IMR-90 (cell line): ENCODE results near the gene NR1I2. TPM values are rescaled to one million over a fixed set of nuclear protein-coding genes. Genes with fewer than 3 reads are reported as not detected.

Experiments
- ATAC-seq: fragments of 200-7000 bp; cut with Tn5 transposase; 2 replicates; pipeline ENCODE4 v1.9.1; 2020; ENCODE audit warnings: low read depth, mild to moderate bottlenecking, moderate library complexity
- BruUV-seq: library from RNA; stranded (reverse); fragments of 400-500 nt; replicated peaks from 2 replicates; lab custom pipeline; 2021; lab: Mats Ljungman, UMichigan
- CTCF ChIA-PET: fragments of 300-600 bp; formaldehyde crosslinking; extraction: SDS; loops from one replicate; lab custom pipeline; 2021; ENCODE audit warnings: antibody characterized with exemption; lab: Yijun Ruan, JAX
- POLR2A ChIA-PET: fragments of 300-600 bp; sonication (Branson Sonifier 250); formaldehyde crosslinking; loops from one replicate; lab custom pipeline; 2022; ENCODE audit warnings: antibody characterized with exemption; ENCODE audit not compliant: unreplicated experiment; lab: Charles Lee
- DNase-seq: peaks from one replicate; pipeline ENCODE4 v3.0.0; 2013
- H2AFZ ChIP-seq: replicated peaks from 2 replicates; pipeline ENCODE3; 2013; ENCODE audit warnings: low read length, mild to moderate bottlenecking; ENCODE audit not compliant: poor library complexity
- H2AK5ac ChIP-seq: 2 replicates; pipeline ENCODE4 v1.6.1; 2013; ENCODE audit warnings: low read depth, low read length, inconsistent platforms
- H2AK9ac ChIP-seq: replicated peaks from 2 replicates; pipeline ENCODE3; 2013; ENCODE audit warnings: mild to moderate bottlenecking, low read depth, low read length, moderate library complexity; ENCODE audit not compliant: poor library complexity
- H2BK120ac ChIP-seq: 2 replicates; pipeline ENCODE4 v1.6.1; 2013; ENCODE audit warnings: low read depth, low read length, inconsistent platforms
- H2BK15ac ChIP-seq: 3 replicates; pipeline ENCODE4 v1.6.1; 2013; ENCODE audit warnings: low read depth, low read length, inconsistent platforms
- H2BK20ac ChIP-seq: 2 replicates; pipeline ENCODE4 v1.6.1; 2013; ENCODE audit warnings: low read depth, mild to moderate bottlenecking, inconsistent platforms, low read length, moderate library complexity
- H2BK5ac ChIP-seq: 2 replicates; pipeline ENCODE4 v1.6.1; 2013; ENCODE audit warnings: mild to moderate bottlenecking, low read depth, low read length, inconsistent platforms; ENCODE audit not compliant: poor library complexity, severe bottlenecking
- H3K14ac ChIP-seq: replicated peaks from 2 replicates; pipeline ENCODE4 v1.6.1; 2013; ENCODE audit warnings: low read depth, low read length, inconsistent platforms
- H3K18ac ChIP-seq: 2 replicates; pipeline ENCODE4 v1.6.1; 2013; ENCODE audit warnings: low read depth, low read length, control low read depth
- H3K23ac ChIP-seq: 2 replicates; pipeline ENCODE4 v1.6.1; 2013; ENCODE audit warnings: low read depth, low read length, inconsistent platforms
- H3K27ac ChIP-seq: 2 replicates; pipeline ENCODE4 v1.5.1; 2013; ENCODE audit warnings: mild to moderate bottlenecking, control low read depth, low read length; ENCODE audit not compliant: insufficient read depth
- H3K27me3 ChIP-seq: 2 replicates; pipeline ENCODE4 v1.6.1; 2013; ENCODE audit warnings: low read length; ENCODE audit not compliant: control insufficient read depth, insufficient read depth
- H3K36me3 ChIP-seq: 2 replicates; pipeline ENCODE4 v1.6.1; 2013; ENCODE audit warnings: low read length, mixed read lengths; ENCODE audit not compliant: control insufficient read depth, insufficient read depth
- H3K4ac ChIP-seq: 2 replicates; pipeline ENCODE4 v1.6.1; 2013; ENCODE audit warnings: low read depth, low read length, inconsistent platforms
- H3K4me1 ChIP-seq: 2 replicates; pipeline ENCODE4 v1.6.1; 2013; ENCODE audit warnings: low read length, mixed read lengths; ENCODE audit not compliant: control insufficient read depth, insufficient read depth
- H3K4me2 ChIP-seq: 2 replicates; pipeline ENCODE4 v1.6.1; 2013; ENCODE audit warnings: low read depth, mild to moderate bottlenecking, control low read depth, low read length, moderate library complexity
- H3K4me3 ChIP-seq: 2 replicates; pipeline ENCODE4 v1.5.1; 2013; ENCODE audit warnings: low read depth, mild to moderate bottlenecking, control low read depth, low read length, moderate library complexity; ENCODE audit not compliant: insufficient read depth
- H3K56ac ChIP-seq: 2 replicates; pipeline ENCODE4 v1.6.1; 2013; ENCODE audit warnings: low read length, inconsistent platforms; ENCODE audit not compliant: insufficient read depth; ENCODE audit errors: extremely low read depth
- H3K79me1 ChIP-seq, 2 experiments: 2 replicates each; pipeline ENCODE4 v1.6.1; 2013; ENCODE audit warnings: low read length in 2 of 2, inconsistent platforms in 1 of 2, low read depth in 1 of 2
- H3K9ac ChIP-seq: 2 replicates; pipeline ENCODE4 v1.6.1; 2013; ENCODE audit warnings: low read depth, low read length, control low read depth
- H3K9me1 ChIP-seq: 2 replicates; pipeline ENCODE4 v1.6.1; 2013; ENCODE audit warnings: low read length, inconsistent platforms; ENCODE audit not compliant: insufficient read depth
- H3K9me3 ChIP-seq: 2 replicates; pipeline ENCODE4 v1.6.1; 2013; ENCODE audit warnings: low read length; ENCODE audit not compliant: control insufficient read depth, insufficient read depth
- H4K20me1 ChIP-seq: 2 replicates; pipeline ENCODE4 v1.6.1; 2013; ENCODE audit warnings: low read length, inconsistent platforms; ENCODE audit not compliant: insufficient read depth
- H4K5ac ChIP-seq: 2 replicates; pipeline ENCODE4 v1.6.1; 2013; ENCODE audit warnings: mild to moderate bottlenecking, low read depth, low read length, control low read depth
- H4K8ac ChIP-seq, 2 experiments: 2 replicates each; pipeline ENCODE4 v1.6.1; 2013; ENCODE audit warnings: low read depth in 2 of 2, low read length in 2 of 2, control low read depth in 1 of 2, inconsistent platforms in 1 of 2
- H4K91ac ChIP-seq: 2 replicates; pipeline ENCODE4 v1.6.1; 2013; ENCODE audit warnings: low read depth, low read length, inconsistent platforms; ENCODE audit not compliant: insufficient read depth
- BHLHE40 ChIP-seq: fragments of 150-350 bp; IDR thresholded peaks from 2 replicates; pipeline ENCODE4 v1.6.1; 2016; ENCODE audit warnings: mild to moderate bottlenecking, low read depth, low read length
- CEBPB ChIP-seq: IDR thresholded peaks from 2 replicates; pipeline ENCODE4 v1.6.1; 2012; ENCODE audit warnings: low read depth, low read length, improper control_type of control experiment
- CHD1 ChIP-seq: IDR thresholded peaks from 2 replicates; pipeline ENCODE4 v1.6.1; 2012; ENCODE audit warnings: low read depth, low read length, improper control_type of control experiment
- FOS ChIP-seq: fragments of 150-350 bp; IDR thresholded peaks from 2 replicates; pipeline ENCODE4 v1.6.1; 2016; ENCODE audit warnings: low read depth, low read length
- MAFK ChIP-seq: IDR thresholded peaks from 2 replicates; pipeline ENCODE4 v1.6.1; 2012; ENCODE audit warnings: low read depth, low read length, improper control_type of control experiment
- MXI1 ChIP-seq: IDR thresholded peaks from 2 replicates; pipeline ENCODE4 v1.6.1; 2012; ENCODE audit warnings: low read depth, mild to moderate bottlenecking, low read length, moderate library complexity, borderline replicate concordance
- NFE2L2 ChIP-seq: fragments of 150-350 bp; IDR thresholded peaks from 2 replicates; pipeline ENCODE4 v1.6.1; 2016; ENCODE audit warnings: low read depth, mild to moderate bottlenecking, low read length
- POLR2A ChIP-seq: IDR thresholded peaks from 2 replicates; pipeline ENCODE4 v1.6.1; 2012; ENCODE audit warnings: mild to moderate bottlenecking, low read depth, low read length
- RAD21 ChIP-seq: IDR thresholded peaks from 2 replicates; pipeline ENCODE4 v1.6.1; 2012; ENCODE audit warnings: low read length, improper control_type of control experiment
- RFX5 ChIP-seq: IDR thresholded peaks from 2 replicates; pipeline ENCODE4 v1.8.0; 2012; ENCODE audit warnings: low read depth, mild to moderate bottlenecking, low read length, moderate library complexity
- SMC3 ChIP-seq: fragments of 150-350 bp; IDR thresholded peaks from 2 replicates; pipeline ENCODE4 v1.6.1; 2016; ENCODE audit warnings: low read depth, mild to moderate bottlenecking, antibody characterized with exemption, low read length, moderate library complexity
- WGBS, 2 experiments: methylation state at CpG; one replicate each; pipeline versions ENCODE4 v1.1.5 to v1.1.7; 2013; ENCODE audit warnings: missing lambda C conversion rate in 2 of 2; ENCODE audit not compliant: insufficient read length in 1 of 2; ENCODE audit errors: extremely low coverage in 2 of 2; 5-methylcytosine and 5-hydroxymethylcytosine counted together
- dilution Hi-C: fragments of 300-500 bp; cut with HindIII; formaldehyde crosslinking; loops from one replicate; pipeline ENCODE4 v1.14.3; 2018; ENCODE audit warnings: low sequenced_read_pairs; ENCODE audit not compliant: unreplicated experiment
- in situ Hi-C: fragments of 300-500 bp; cut with MboI; formaldehyde crosslinking; loops from 3 replicates; pipeline ENCODE4 v1.14.3; 2019; ENCODE audit warnings: low sequenced_read_pairs, inconsistent platforms, mixed read lengths
- intact Hi-C: fragments of 100-400 bp; cut with micrococcal nuclease; formaldehyde crosslinking; loops from 2 replicates; pipeline ENCODE4 v1.10.0; 2022
- polyA plus RNA-seq, 3 experiments: library from polyadenylated mRNA; depleted of rRNA; stranded (reverse); fragments of >200 nt; gene quantifications; 2 replicates each; pipeline ENCODE4 v1.2.3, GENCODE V29; 2012; ENCODE audit warnings: low replicate concordance in 1 of 3
- total RNA-seq: library from RNA; depleted of rRNA; stranded (reverse); fragments of >200 nt; gene quantifications from 2 replicates; pipeline ENCODE4 v1.2.3, GENCODE V29; 2012
- TF ChIP-seq, protein P1 (sequence below): fragments of 150-350 bp; IDR thresholded peaks from 2 replicates; pipeline ENCODE4 v1.6.1; 2017; ENCODE audit warnings: mild to moderate bottlenecking, antibody characterized with exemption, low read length, low read depth
- TF ChIP-seq, protein P2 (sequence below): conservative IDR thresholded peaks from 2 replicates; pipeline ENCODE4 v1.5.1; 2012; ENCODE audit warnings: mild to moderate bottlenecking, low read depth, low read length, improper control_type of control experiment
- TF ChIP-seq, protein P3 (sequence below): fragments of 150-350 bp; IDR thresholded peaks from 2 replicates; pipeline ENCODE4 v1.6.1; 2016; ENCODE audit warnings: low read depth, mild to moderate bottlenecking, low read length, moderate library complexity, borderline replicate concordance

Gene NR1I2
- total and polyA plus RNA-seq, 2 of the 4 experiments (the other 2 are of a cell fraction): not detected

DNA sequence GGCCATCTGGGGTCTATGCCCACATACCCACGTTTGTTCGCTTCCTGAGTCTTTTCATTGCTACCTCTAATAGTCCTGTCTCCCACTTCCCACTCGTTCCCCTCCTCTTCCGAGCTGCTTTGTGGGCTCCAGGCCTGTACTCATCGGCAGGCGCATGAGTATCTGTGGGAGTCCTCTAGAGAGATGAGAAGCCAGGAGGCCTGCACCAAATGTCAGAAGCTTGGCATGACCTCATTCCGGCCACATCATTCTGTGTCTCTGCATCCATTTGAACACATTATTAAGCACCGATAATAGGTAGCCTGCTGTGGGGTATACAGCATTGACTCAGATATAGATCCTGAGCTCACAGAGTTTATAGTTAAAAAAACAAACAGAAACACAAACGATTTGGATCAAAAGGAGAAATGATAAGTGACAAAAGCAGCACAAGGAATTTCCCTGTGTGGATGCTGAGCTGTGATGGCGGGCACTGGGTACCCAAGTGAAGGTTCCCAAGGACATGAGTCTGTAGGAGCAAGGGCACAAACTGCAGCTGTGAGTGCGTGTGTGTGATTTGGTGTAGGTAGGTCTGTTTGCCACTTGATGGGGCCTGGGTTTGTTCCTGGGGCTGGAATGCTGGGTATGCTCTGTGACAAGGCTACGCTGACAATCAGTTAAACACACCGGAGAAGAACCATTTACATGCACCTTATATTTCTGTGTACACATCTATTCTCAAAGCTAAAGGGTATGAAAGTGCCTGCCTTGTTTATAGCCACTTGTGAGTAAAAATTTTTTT, 35.9 kb downstream of the NR1I2 start:
- no peak overlapping the region for H2BK5ac ChIP-seq
- no peak overlapping the region for H4K8ac ChIP-seq
- no peaks in the 10 kb centered on the region for H3K9me3 ChIP-seq
- no TSS peak for BruUV-seq
- in situ Hi-C loops: loop anchor here (10.0 kb wide), 1 partner anchor 367 kb away; no protein-coding TSS in a partner anchor
- H2AK5ac ChIP-seq: no peak overlapping the region
- DNase-seq: no peak
- intact Hi-C loops: no loop called here
- H3K79me1 ChIP-seq: no peaks in the 10 kb centered on the region
- H2AFZ ChIP-seq: no peak overlapping the region
- no peak overlapping the region for H3K23ac ChIP-seq
- H2BK15ac ChIP-seq: no peak overlapping the region
- no peak overlapping the region for H3K14ac ChIP-seq
- H3K27ac ChIP-seq: no peak overlapping the region
- dilution Hi-C loops: no loop called here
- H3K18ac ChIP-seq: no peak overlapping the region
- H4K20me1 ChIP-seq: no peaks in the 10 kb centered on the region
- no peaks in the 10 kb centered on the region for H3K4me1 ChIP-seq
- H3K4me2 ChIP-seq: no peak overlapping the region
- H3K27me3 ChIP-seq: peaks cover 30% of the 10 kb centered on the region
- H3K4ac ChIP-seq: no peak overlapping the region
- CTCF ChIA-PET: interaction anchor here (0.6 kb wide), 1 partner anchor 360 kb away, joined by 7 read pairs; no protein-coding TSS in a partner anchor
- no peak overlapping the region for H3K4me3 ChIP-seq
- ATAC-seq: no peak
- no peak overlapping the region for H3K9ac ChIP-seq
- H2BK20ac ChIP-seq: no peak overlapping the region
- H3K56ac ChIP-seq: no peak overlapping the region
- POLR2A ChIA-PET: no interaction called here
- H2BK120ac ChIP-seq: no peak overlapping the region
- 0 out of 2 replicates have a peak, but pooled peaks cover 2% of the 10 kb centered on the region for H3K9me1 ChIP-seq
- WGBS, 2 experiments: no CpG with 5 or more reads among the region's 13 CpGs
- H4K91ac ChIP-seq: no peak overlapping the region
- no peak overlapping the region for H4K5ac ChIP-seq
- no peaks in the 10 kb centered on the region for H3K36me3 ChIP-seq
- TF ChIP-seq, protein P1, sequence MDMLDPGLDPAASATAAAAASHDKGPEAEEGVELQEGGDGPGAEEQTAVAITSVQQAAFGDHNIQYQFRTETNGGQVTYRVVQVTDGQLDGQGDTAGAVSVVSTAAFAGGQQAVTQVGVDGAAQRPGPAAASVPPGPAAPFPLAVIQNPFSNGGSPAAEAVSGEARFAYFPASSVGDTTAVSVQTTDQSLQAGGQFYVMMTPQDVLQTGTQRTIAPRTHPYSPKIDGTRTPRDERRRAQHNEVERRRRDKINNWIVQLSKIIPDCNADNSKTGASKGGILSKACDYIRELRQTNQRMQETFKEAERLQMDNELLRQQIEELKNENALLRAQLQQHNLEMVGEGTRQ: no peak
- no peak for TF ChIP-seq CEBPB
- TF ChIP-seq MAFK: no peak
- TF ChIP-seq, protein P2, sequence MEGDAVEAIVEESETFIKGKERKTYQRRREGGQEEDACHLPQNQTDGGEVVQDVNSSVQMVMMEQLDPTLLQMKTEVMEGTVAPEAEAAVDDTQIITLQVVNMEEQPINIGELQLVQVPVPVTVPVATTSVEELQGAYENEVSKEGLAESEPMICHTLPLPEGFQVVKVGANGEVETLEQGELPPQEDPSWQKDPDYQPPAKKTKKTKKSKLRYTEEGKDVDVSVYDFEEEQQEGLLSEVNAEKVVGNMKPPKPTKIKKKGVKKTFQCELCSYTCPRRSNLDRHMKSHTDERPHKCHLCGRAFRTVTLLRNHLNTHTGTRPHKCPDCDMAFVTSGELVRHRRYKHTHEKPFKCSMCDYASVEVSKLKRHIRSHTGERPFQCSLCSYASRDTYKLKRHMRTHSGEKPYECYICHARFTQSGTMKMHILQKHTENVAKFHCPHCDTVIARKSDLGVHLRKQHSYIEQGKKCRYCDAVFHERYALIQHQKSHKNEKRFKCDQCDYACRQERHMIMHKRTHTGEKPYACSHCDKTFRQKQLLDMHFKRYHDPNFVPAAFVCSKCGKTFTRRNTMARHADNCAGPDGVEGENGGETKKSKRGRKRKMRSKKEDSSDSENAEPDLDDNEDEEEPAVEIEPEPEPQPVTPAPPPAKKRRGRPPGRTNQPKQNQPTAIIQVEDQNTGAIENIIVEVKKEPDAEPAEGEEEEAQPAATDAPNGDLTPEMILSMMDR: no peak
- TF ChIP-seq RAD21: no peak
- TF ChIP-seq BHLHE40: no peak
- no peak for TF ChIP-seq POLR2A
- no peak for TF ChIP-seq MXI1
- TF ChIP-seq, protein P3, sequence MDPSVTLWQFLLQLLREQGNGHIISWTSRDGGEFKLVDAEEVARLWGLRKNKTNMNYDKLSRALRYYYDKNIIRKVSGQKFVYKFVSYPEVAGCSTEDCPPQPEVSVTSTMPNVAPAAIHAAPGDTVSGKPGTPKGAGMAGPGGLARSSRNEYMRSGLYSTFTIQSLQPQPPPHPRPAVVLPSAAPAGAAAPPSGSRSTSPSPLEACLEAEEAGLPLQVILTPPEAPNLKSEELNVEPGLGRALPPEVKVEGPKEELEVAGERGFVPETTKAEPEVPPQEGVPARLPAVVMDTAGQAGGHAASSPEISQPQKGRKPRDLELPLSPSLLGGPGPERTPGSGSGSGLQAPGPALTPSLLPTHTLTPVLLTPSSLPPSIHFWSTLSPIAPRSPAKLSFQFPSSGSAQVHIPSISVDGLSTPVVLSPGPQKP: no peak
- no peak for TF ChIP-seq CHD1
- no peak for TF ChIP-seq FOS
- TF ChIP-seq NFE2L2: no peak
- no peak for TF ChIP-seq RFX5
- no peak for TF ChIP-seq SMC3
- no peak overlapping the region for H2AK9ac ChIP-seq
